Measurements from ENCODE around the gene CTNND2. TPM values are rescaled to one million over a fixed set of nuclear protein-coding genes. Genes with fewer than 3 reads are reported as not detected.

The CTNND2 gene
- polyA plus RNA-seq, 1 donor = 2.8 TPM

- Histone ChIP-seq H3K36me3 (ENCODE audit: control insufficient read depth, insufficient read depth, low read length) (no peaks in the 10 kb centered on the region), H3K4me1 (ENCODE audit: control insufficient read depth, insufficient read depth, low read length) (no peaks in the 10 kb centered on the region), H3K4me3 (ENCODE audit: low read length) (no peak overlapping the region), H3K9me3 (ENCODE audit: control insufficient read depth, low read depth, low read length) (no peaks in the 10 kb centered on the region), H3K27ac (ENCODE audit: low read length) (no peak overlapping the region), H3K27me3 (ENCODE audit: control insufficient read depth, insufficient read depth, low read length) (no peaks in the 10 kb centered on the region)
- no peak for DNase-seq
- 76% methylated on average over 4 of the region's 12 CpGs for WGBS (ENCODE audit: insufficient coverage, low lambda C conversion rate)
These were observed 750.4 kb downstream of the CTNND2 start for GRCh38 chr5:11153670-11154382.

DNA sequence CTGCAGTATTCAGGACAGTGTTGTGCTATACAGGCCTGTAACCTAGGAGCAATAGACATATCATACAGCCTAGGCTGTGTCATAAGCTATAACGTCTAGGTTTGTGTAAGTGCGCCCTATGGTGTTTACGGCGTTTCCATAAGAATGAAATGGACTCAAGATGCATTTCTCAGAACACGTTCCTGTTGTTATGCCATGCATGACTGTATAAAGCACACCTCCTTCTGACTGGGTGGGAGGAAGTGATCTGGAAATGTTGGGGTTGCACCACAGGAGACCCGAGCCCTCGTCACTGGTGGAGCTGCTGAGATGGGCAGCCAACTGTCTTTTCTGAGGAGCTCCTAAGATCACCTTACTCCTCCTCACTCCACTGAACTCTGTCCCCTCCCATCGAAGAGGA lies 751.9 kb downstream of the CTNND2 start:
- no CpG with 5 or more reads among the region's 8 CpGs for WGBS (ENCODE audit: insufficient coverage, low lambda C conversion rate)
- no peaks in the 10 kb centered on the region for H3K36me3 ChIP-seq (ENCODE audit: control insufficient read depth, insufficient read depth, low read length)
- DNase-seq = no peak
- H3K27ac ChIP-seq (ENCODE audit: low read length) = no peak overlapping the region
- no peaks in the 10 kb centered on the region for H3K9me3 ChIP-seq (ENCODE audit: control insufficient read depth, low read depth, low read length)
- H3K4me3 ChIP-seq (ENCODE audit: low read length) = no peak overlapping the region
- H3K27me3 ChIP-seq (ENCODE audit: control insufficient read depth, insufficient read depth, low read length) = no peaks in the 10 kb centered on the region
- H3K4me1 ChIP-seq (ENCODE audit: control insufficient read depth, insufficient read depth, low read length) = no peaks in the 10 kb centered on the region

DNA sequence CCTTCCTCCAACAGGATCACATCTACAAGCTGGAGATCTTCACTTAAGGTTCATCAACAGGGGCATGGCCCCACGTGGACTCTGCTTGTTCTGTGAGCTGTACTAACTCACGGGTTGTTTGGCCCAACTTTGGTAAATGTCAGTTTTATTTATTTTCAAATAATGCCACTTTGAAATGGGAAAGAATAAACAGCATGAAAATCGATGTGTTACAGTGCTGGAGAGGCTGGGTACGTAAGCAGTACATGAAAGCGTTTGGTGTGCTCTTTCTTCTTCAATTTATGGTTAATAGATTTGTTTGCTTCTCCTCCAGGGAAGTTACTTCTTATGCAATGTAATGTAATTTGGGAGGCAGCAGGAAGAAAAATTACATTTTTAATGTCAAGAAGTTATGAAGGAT lies 753.3 kb downstream of the CTNND2 start:
- Histone ChIP-seq H3K27me3 (ENCODE audit: control insufficient read depth, insufficient read depth, low read length) (no peaks in the 10 kb centered on the region), H3K36me3 (ENCODE audit: control insufficient read depth, insufficient read depth, low read length) (no peaks in the 10 kb centered on the region), H3K27ac (ENCODE audit: low read length) (no peak overlapping the region), H3K4me3 (ENCODE audit: low read length) (no peak overlapping the region), H3K9me3 (ENCODE audit: control insufficient read depth, low read depth, low read length) (no peaks in the 10 kb centered on the region), H3K4me1 (ENCODE audit: control insufficient read depth, insufficient read depth, low read length) (no peaks in the 10 kb centered on the region)
- no peak for DNase-seq
- WGBS (ENCODE audit: insufficient coverage, low lambda C conversion rate) = 100% methylated on average over 2 of the region's 5 CpGs

DNA sequence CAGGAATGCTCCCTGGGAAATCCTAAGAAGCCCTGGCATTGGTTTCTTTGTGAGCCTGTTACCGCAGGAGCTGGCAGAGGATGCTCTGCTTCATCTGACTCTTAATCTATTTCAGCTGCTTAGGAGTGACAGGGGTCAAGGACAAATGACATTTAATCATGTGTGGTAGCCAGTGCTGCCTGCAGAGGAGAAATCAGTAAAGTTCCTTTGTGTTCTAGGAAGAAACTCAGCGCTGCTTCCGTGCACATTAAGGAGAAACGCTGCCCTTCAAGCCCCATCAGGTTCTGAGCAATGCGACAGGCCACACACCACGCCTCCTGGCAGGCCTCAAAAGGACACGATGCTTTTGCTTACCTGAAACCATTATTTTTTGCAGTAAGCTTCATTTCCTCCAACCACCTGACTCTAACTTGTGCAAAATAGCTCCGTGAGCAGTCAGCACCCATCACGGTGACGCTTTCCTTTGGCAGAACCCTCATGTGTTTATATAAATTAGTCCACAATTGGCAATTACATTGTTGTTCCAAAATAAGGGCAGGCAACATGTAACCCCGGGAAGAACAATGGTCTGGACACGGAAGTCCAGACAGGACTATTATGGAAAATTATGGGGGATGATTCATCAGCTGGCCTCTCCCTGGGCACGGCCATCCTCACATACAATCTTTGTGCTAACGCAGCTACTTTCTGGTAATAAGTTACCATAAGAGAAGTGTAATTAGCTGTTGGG lies 755.3 kb downstream of the CTNND2 start:
- Histone ChIP-seq H3K27me3 (ENCODE audit: control insufficient read depth, insufficient read depth, low read length) (no peaks in the 10 kb centered on the region), H3K9me3 (ENCODE audit: control insufficient read depth, low read depth, low read length) (no peaks in the 10 kb centered on the region), H3K27ac (ENCODE audit: low read length) (no peak overlapping the region), H3K4me3 (ENCODE audit: low read length) (no peak overlapping the region), H3K4me1 (ENCODE audit: control insufficient read depth, insufficient read depth, low read length) (no peaks in the 10 kb centered on the region), H3K36me3 (ENCODE audit: control insufficient read depth, insufficient read depth, low read length) (no peaks in the 10 kb centered on the region)
- WGBS (ENCODE audit: insufficient coverage, low lambda C conversion rate) = 90% methylated on average over 2 of the region's 14 CpGs
- DNase-seq = no peak

DNA sequence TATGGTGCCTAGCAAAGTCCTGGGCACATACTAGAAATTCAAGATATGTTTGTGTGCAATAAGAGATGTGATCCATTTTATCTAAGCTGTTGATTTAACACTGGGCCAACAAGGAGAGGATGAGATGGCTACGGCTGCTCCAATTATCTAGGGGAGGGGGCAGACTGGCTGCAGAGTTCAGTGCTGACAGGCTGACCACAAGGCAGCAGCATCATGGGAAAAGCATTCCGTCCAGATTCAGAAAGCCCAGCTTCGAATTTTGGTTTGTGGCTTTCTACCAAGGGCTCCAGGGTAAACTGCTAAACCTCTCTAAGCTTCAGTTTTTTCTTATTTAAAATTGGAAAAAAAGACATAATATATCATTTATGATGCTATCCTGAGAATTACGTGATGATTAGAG lies 758.1 kb downstream of the CTNND2 start:
- no peaks in the 10 kb centered on the region for H3K4me1 ChIP-seq (ENCODE audit: control insufficient read depth, insufficient read depth, low read length)
- H3K27ac ChIP-seq (ENCODE audit: low read length) = no peak overlapping the region
- no peak for DNase-seq
- no peaks in the 10 kb centered on the region for H3K27me3 ChIP-seq (ENCODE audit: control insufficient read depth, insufficient read depth, low read length)
- no CpG with 5 or more reads among the region's 4 CpGs for WGBS (ENCODE audit: insufficient coverage, low lambda C conversion rate)
- no peaks in the 10 kb centered on the region for H3K9me3 ChIP-seq (ENCODE audit: control insufficient read depth, low read depth, low read length)
- H3K36me3 ChIP-seq (ENCODE audit: control insufficient read depth, insufficient read depth, low read length) = no peaks in the 10 kb centered on the region
- H3K4me3 ChIP-seq (ENCODE audit: low read length) = no peak overlapping the region

GRCh38 chr5:11143456-11144267 lies 760.6 kb downstream of the CTNND2 start:
- WGBS (ENCODE audit: insufficient coverage, low lambda C conversion rate) = no CpG with 5 or more reads among the region's 3 CpGs

GRCh38 chr5:11139217-11139865 lies 764.9 kb downstream of the CTNND2 start:
- no peak for DNase-seq
- no peaks in the 10 kb centered on the region for H3K27me3 ChIP-seq (ENCODE audit: control insufficient read depth, insufficient read depth, low read length)
- WGBS (ENCODE audit: insufficient coverage, low lambda C conversion rate) = no CpG with 5 or more reads among the region's 9 CpGs
- H3K27ac ChIP-seq (ENCODE audit: low read length) = no peak overlapping the region
- H3K9me3 ChIP-seq (ENCODE audit: control insufficient read depth, low read depth, low read length) = no peaks in the 10 kb centered on the region
- H3K36me3 ChIP-seq (ENCODE audit: control insufficient read depth, insufficient read depth, low read length) = no peaks in the 10 kb centered on the region
- no peak overlapping the region for H3K4me3 ChIP-seq (ENCODE audit: low read length)
- no peaks in the 10 kb centered on the region for H3K4me1 ChIP-seq (ENCODE audit: control insufficient read depth, insufficient read depth, low read length)

More at GRCh38 chr5:11143456-11144267, 760.6 kb downstream of the CTNND2 start:
- no peaks in the 10 kb centered on the region for H3K27me3 ChIP-seq (ENCODE audit: control insufficient read depth, insufficient read depth, low read length)
- H3K4me3 ChIP-seq (ENCODE audit: low read length) = no peak overlapping the region
- no peak overlapping the region for H3K27ac ChIP-seq (ENCODE audit: low read length)
- DNase-seq = no peak
- no peaks in the 10 kb centered on the region for H3K9me3 ChIP-seq (ENCODE audit: control insufficient read depth, low read depth, low read length)
- no peaks in the 10 kb centered on the region for H3K4me1 ChIP-seq (ENCODE audit: control insufficient read depth, insufficient read depth, low read length)
- no peaks in the 10 kb centered on the region for H3K36me3 ChIP-seq (ENCODE audit: control insufficient read depth, insufficient read depth, low read length)

GRCh38 chr5:11130131-11130530 lies 774.1 kb downstream of the CTNND2 start:
- Histone ChIP-seq H3K27ac (ENCODE audit: low read length) (no peak overlapping the region), H3K4me3 (ENCODE audit: low read length) (no peak overlapping the region), H3K27me3 (ENCODE audit: control insufficient read depth, insufficient read depth, low read length) (no peaks in the 10 kb centered on the region), H3K36me3 (ENCODE audit: control insufficient read depth, insufficient read depth, low read length) (no peaks in the 10 kb centered on the region), H3K4me1 (ENCODE audit: control insufficient read depth, insufficient read depth, low read length) (no peaks in the 10 kb centered on the region), H3K9me3 (ENCODE audit: control insufficient read depth, low read depth, low read length) (no peaks in the 10 kb centered on the region)
- no CpG with 5 or more reads among the region's 10 CpGs for whole genome bisulfite sequencing (ENCODE audit: insufficient coverage, low lambda C conversion rate)
- DNase-seq = no peak

- Histone ChIP-seq H3K27me3 (ENCODE audit: control insufficient read depth, insufficient read depth, low read length) (no peaks in the 10 kb centered on the region), H3K4me3 (ENCODE audit: low read length) (no peak overlapping the region), H3K36me3 (ENCODE audit: control insufficient read depth, insufficient read depth, low read length) (no peaks in the 10 kb centered on the region), H3K9me3 (ENCODE audit: control insufficient read depth, low read depth, low read length) (no peaks in the 10 kb centered on the region), H3K27ac (ENCODE audit: low read length) (no peak overlapping the region), H3K4me1 (ENCODE audit: control insufficient read depth, insufficient read depth, low read length) (no peaks in the 10 kb centered on the region)
- 80% methylated on average over 1 of the region's 2 CpGs for WGBS (ENCODE audit: insufficient coverage, low lambda C conversion rate)
- DNase-seq = no peak
These were observed 776.2 kb downstream of the CTNND2 start for GRCh38 chr5:11128021-11128420.

DNA sequence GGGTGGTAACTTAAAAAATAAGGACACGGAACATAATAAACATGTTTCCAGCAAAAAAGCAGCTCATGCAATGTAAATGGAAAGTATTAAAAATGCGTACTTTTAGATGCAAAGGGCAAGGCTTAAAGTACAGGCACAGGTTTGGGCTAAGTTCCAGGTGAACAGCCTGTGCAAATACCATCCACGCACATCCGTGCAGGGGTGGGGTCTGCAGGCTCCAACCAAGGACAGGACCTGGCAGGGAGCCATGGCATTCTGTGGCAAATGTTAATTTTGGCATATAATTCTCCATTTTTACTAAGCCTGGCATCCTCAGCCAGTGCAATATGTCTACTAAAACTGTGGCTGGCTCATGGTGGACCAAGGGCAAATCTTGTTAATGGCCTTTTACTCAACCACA lies 777.4 kb downstream of the CTNND2 start:
- Histone ChIP-seq H3K9me3 (ENCODE audit: control insufficient read depth, low read depth, low read length) (no peaks in the 10 kb centered on the region), H3K4me1 (ENCODE audit: control insufficient read depth, insufficient read depth, low read length) (no peaks in the 10 kb centered on the region), H3K27me3 (ENCODE audit: control insufficient read depth, insufficient read depth, low read length) (no peaks in the 10 kb centered on the region), H3K27ac (ENCODE audit: low read length) (no peak overlapping the region), H3K4me3 (ENCODE audit: low read length) (no peak overlapping the region), H3K36me3 (ENCODE audit: control insufficient read depth, insufficient read depth, low read length) (no peaks in the 10 kb centered on the region)
- no peak for DNase-seq
- 100% methylated on average over 2 of the region's 4 CpGs for WGBS (ENCODE audit: insufficient coverage, low lambda C conversion rate)

Data from large intestine (tissue), 3 donors.